ENCODE data around the gene SNX2. TPM values are rescaled to one million over a fixed set of nuclear protein-coding genes. Genes with fewer than 3 reads are reported as not detected.

SNX2 gene
- total and polyA plus RNA-seq, 9 of the 15 experiments (the other 6 are each of a cell fraction or from before 2014, with no cell fraction given) = 35.2 to 86.0 (median 58.1) TPM

DNA sequence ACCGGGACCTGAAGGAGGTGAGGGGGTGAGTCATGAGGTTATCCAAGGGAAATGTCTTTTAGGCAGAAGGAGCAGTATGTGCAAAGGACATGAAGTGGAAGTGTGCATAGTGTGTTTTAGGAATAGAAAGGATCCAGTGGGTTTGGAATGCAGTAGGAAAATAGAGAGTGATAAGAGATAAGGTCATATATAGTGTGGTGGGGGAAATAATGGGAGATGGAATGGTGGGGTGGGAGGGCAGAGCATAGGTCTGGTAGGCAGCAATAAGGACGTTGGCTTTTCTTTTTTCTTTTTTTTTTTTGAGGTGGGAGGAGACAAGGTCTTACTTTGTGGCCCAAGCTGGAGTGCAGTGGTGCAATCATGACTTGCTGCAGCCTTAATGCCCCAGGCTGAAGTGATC, 88.4 kb downstream of the SNX2 start (continued):
- TF ChIP-seq, protein P1, sequence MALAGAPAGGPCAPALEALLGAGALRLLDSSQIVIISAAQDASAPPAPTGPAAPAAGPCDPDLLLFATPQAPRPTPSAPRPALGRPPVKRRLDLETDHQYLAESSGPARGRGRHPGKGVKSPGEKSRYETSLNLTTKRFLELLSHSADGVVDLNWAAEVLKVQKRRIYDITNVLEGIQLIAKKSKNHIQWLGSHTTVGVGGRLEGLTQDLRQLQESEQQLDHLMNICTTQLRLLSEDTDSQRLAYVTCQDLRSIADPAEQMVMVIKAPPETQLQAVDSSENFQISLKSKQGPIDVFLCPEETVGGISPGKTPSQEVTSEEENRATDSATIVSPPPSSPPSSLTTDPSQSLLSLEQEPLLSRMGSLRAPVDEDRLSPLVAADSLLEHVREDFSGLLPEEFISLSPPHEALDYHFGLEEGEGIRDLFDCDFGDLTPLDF (CRISPR knock-in tag; IDR thresholded peaks at IDR 0.05) = no peak
- TF ChIP-seq TSC22D4 (tag; IDR thresholded peaks at IDR 0.05) (no peak), KHSRP (IDR thresholded peaks at IDR 0.05) (0 out of 2 replicates have a peak, but pooled peaks have one; percentile 54), JUN (IDR thresholded peaks at IDR 0.05; ENCODE audit: borderline replicate concordance, low read depth, low read length) (no peak), JUN (CRISPR knock-in tag; IDR thresholded peaks at IDR 0.05; ENCODE audit: borderline replicate concordance) (no peak), ERF (CRISPR knock-in tag; IDR thresholded peaks at IDR 0.05) (no peak), SIRT6 (IDR thresholded peaks at IDR 0.05; ENCODE audit: low read depth, low read length) (no peak), STAT5A (IDR thresholded peaks at IDR 0.05; ENCODE audit: borderline replicate concordance, low read length) (peak; percentile 56; the same call in 1 of the 2 replicates), TFAM (CRISPR knock-in tag; conservative IDR thresholded peaks at IDR 0.05) (no peak), CTBP1 (IDR thresholded peaks at IDR 0.05; ENCODE audit: borderline replicate concordance) (peak; percentile 40; the same call in 1 of the 2 replicates), RAD51 (IDR thresholded peaks at IDR 0.05; ENCODE audit: borderline replicate concordance, low read depth) (0 out of 2 replicates have a peak, but pooled peaks have one; percentile 14), MEF2D (tag; conservative IDR thresholded peaks at IDR 0.05; ENCODE audit: low read depth) (peak; percentile 46; the same call in 1 of the 2 replicates), CBFA2T2 (conservative IDR thresholded peaks at IDR 0.05) (peak; percentile 89), PHF21A (IDR thresholded peaks at IDR 0.05; ENCODE audit: borderline replicate concordance, low read depth) (peak; percentile 65; the same call in 1 of the 2 replicates), POLR2H (tag; IDR thresholded peaks at IDR 0.05; ENCODE audit: low read depth) (no peak), CCNT2 (IDR thresholded peaks at IDR 0.05; ENCODE audit: borderline replicate concordance, extremely low read depth, insufficient read length, low read depth, low read length) (peak; percentile 42), RBM25 (IDR thresholded peaks at IDR 0.05; ENCODE audit: low read depth, low read length, severe bottlenecking) (no peak), GATAD2B (IDR thresholded peaks at IDR 0.05; ENCODE audit: borderline replicate concordance) (no peak), GABPA (tag; conservative IDR thresholded peaks at IDR 0.05; ENCODE audit: low read depth) (no peak), MCM2 (IDR thresholded peaks at IDR 0.05; ENCODE audit: low read depth) (no peak)
- TF ChIP-seq, protein P2, sequence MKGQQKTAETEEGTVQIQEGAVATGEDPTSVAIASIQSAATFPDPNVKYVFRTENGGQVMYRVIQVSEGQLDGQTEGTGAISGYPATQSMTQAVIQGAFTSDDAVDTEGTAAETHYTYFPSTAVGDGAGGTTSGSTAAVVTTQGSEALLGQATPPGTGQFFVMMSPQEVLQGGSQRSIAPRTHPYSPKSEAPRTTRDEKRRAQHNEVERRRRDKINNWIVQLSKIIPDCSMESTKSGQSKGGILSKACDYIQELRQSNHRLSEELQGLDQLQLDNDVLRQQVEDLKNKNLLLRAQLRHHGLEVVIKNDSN (CRISPR knock-in tag; IDR thresholded peaks at IDR 0.05) = no peak
- TF ChIP-seq, protein P3, sequence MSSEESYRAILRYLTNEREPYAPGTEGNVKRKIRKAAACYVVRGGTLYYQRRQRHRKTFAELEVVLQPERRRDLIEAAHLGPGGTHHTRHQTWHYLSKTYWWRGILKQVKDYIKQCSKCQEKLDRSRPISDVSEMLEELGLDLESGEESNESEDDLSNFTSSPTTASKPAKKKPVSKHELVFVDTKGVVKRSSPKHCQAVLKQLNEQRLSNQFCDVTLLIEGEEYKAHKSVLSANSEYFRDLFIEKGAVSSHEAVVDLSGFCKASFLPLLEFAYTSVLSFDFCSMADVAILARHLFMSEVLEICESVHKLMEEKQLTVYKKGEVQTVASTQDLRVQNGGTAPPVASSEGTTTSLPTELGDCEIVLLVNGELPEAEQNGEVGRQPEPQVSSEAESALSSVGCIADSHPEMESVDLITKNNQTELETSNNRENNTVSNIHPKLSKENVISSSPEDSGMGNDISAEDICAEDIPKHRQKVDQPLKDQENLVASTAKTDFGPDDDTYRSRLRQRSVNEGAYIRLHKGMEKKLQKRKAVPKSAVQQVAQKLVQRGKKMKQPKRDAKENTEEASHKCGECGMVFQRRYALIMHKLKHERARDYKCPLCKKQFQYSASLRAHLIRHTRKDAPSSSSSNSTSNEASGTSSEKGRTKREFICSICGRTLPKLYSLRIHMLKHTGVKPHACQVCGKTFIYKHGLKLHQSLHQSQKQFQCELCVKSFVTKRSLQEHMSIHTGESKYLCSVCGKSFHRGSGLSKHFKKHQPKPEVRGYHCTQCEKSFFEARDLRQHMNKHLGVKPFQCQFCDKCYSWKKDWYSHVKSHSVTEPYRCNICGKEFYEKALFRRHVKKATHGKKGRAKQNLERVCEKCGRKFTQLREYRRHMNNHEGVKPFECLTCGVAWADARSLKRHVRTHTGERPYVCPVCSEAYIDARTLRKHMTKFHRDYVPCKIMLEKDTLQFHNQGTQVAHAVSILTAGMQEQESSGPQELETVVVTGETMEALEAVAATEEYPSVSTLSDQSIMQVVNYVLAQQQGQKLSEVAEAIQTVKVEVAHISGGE (CRISPR knock-in tag; IDR thresholded peaks at IDR 0.05) = no peak
- TF ChIP-seq, protein P4, sequence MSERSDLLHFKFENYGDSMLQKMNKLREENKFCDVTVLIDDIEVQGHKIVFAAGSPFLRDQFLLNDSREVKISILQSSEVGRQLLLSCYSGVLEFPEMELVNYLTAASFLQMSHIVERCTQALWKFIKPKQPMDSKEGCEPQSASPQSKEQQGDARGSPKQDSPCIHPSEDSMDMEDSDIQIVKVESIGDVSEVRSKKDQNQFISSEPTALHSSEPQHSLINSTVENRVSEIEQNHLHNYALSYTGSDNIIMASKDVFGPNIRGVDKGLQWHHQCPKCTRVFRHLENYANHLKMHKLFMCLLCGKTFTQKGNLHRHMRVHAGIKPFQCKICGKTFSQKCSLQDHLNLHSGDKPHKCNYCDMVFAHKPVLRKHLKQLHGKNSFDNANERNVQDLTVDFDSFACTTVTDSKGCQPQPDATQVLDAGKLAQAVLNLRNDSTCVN (CRISPR knock-in tag; IDR thresholded peaks at IDR 0.05) = no peak

All from K562 (cell line).